ENCODE results near the gene HOMER2. TPM values are rescaled to one million over a fixed set of nuclear protein-coding genes. Genes with fewer than 3 reads are reported as not detected.

The HOMER2 gene
- total and polyA plus RNA-seq, 4 donors: 4.3 to 62.0 (median 23.6) TPM

GRCh38 chr15:82874267-82874666 lies 78.3 kb downstream of the HOMER2 start:
- Histone ChIP-seq H3K9ac (ENCODE audit: low read depth in 1 of 2, low read length in 2 of 2) (no peak overlapping the region), H3K9me3 (ENCODE audit: control insufficient read depth in 4 of 4, low read length in 3 of 4) (no peaks in the 10 kb centered on the region), H3K27ac (ENCODE audit: low read depth in 1 of 2, low read length in 2 of 2) (no peak overlapping the region), H3K27me3 (ENCODE audit: control insufficient read depth in 4 of 4, insufficient read depth in 4 of 4, low read length in 3 of 4) (no peaks in the 10 kb centered on the region), H3K36me3 (ENCODE audit: control insufficient read depth in 4 of 4, insufficient read depth in 3 of 4, low read depth in 1 of 4, low read length in 3 of 4) (peaks cover 0 to 22% (median 12%) of the 10 kb centered on the region in 4 donors), H3K4me1 (ENCODE audit: control insufficient read depth in 4 of 4, insufficient read depth in 4 of 4, low read length in 3 of 4) (peaks cover 0 to 6% (median 1%) of the 10 kb centered on the region in 4 donors), H3K4me3 (ENCODE audit: low read depth in 1 of 3, low read length in 3 of 3) (no peak overlapping the region)
- 81% methylated on average over 1 of the region's 1 CpG for WGBS
- no peak for DNase-seq (ENCODE audit: low spot score)
- TF ChIP-seq ATF3 (IDR thresholded peaks at IDR 0.05) (no peak), HNF4A (conservative IDR thresholded peaks at IDR 0.05) (no peak), EGR1 (IDR thresholded peaks at IDR 0.05; ENCODE audit: low read depth in 2 of 2) (no peak), SP1 (IDR thresholded peaks at IDR 0.05) (no peak), CTCF (IDR thresholded peaks at IDR 0.05; ENCODE audit: low read depth, low read length, missing input control) (no peak)

GRCh38 chr15:82873000-82873680 lies 79.4 kb downstream of the HOMER2 start:
- Histone ChIP-seq H3K27ac (ENCODE audit: low read depth in 1 of 2, low read length in 2 of 2) (no peak overlapping the region), H3K4me1 (ENCODE audit: control insufficient read depth in 4 of 4, insufficient read depth in 4 of 4, low read length in 3 of 4) (peaks cover 0 to 6% (median 1%) of the 10 kb centered on the region in 4 donors), H3K9ac (ENCODE audit: low read depth in 1 of 2, low read length in 2 of 2) (no peak overlapping the region), H3K9me3 (ENCODE audit: control insufficient read depth in 4 of 4, low read length in 3 of 4) (no peaks in the 10 kb centered on the region), H3K27me3 (ENCODE audit: control insufficient read depth in 4 of 4, insufficient read depth in 4 of 4, low read length in 3 of 4) (no peaks in the 10 kb centered on the region), H3K36me3 (ENCODE audit: control insufficient read depth in 4 of 4, insufficient read depth in 3 of 4, low read depth in 1 of 4, low read length in 3 of 4) (peaks cover 0 to 22% (median 12%) of the 10 kb centered on the region in 4 donors), H3K4me3 (ENCODE audit: low read depth in 1 of 3, low read length in 3 of 3) (no peak overlapping the region)
- WGBS: 85% methylated on average over 7 of the region's 7 CpGs
- DNase-seq (ENCODE audit: low spot score): no peak
- no peak for TF ChIP-seq GABPA (IDR thresholded peaks at IDR 0.05 in 1 of 2, conservative IDR thresholded peaks at IDR 0.05 in 1 of 2)
- no peak for TF ChIP-seq SP1 (IDR thresholded peaks at IDR 0.05)
- no peak for TF ChIP-seq ZBTB33 (IDR thresholded peaks at IDR 0.05)
- no peak for TF ChIP-seq FOXA2 (IDR thresholded peaks at IDR 0.05)
- no peak for TF ChIP-seq ATF3 (IDR thresholded peaks at IDR 0.05)
- TF ChIP-seq HNF4G (IDR thresholded peaks at IDR 0.05): no peak
- no peak for TF ChIP-seq YY1 (IDR thresholded peaks at IDR 0.05)
- TF ChIP-seq FOXA1 (IDR thresholded peaks at IDR 0.05): no peak
- no peak for TF ChIP-seq CTCF (IDR thresholded peaks at IDR 0.05; ENCODE audit: low read depth, low read length, missing input control)
- no peak for TF ChIP-seq MAX (IDR thresholded peaks at IDR 0.05)
- no peak for TF ChIP-seq REST (IDR thresholded peaks at IDR 0.05)
- TF ChIP-seq EGR1 (IDR thresholded peaks at IDR 0.05; ENCODE audit: low read depth in 2 of 2): no peak
- no peak for TF ChIP-seq RAD21 (IDR thresholded peaks at IDR 0.05)
- TF ChIP-seq JUND (IDR thresholded peaks at IDR 0.05): no peak
- no peak for TF ChIP-seq HNF4A (conservative IDR thresholded peaks at IDR 0.05)
- no peak for TF ChIP-seq RXRA (IDR thresholded peaks at IDR 0.05)
